Neural cell (in vitro differentiated cells): Measurements from ENCODE around the gene GRM4. TPM values are rescaled to one million over a fixed set of nuclear protein-coding genes. Genes with fewer than 3 reads are reported as not detected.

Experiments
- H2AFZ ChIP-seq: fragments of 200-600, 300-800 bp; sonication (generic), shearing (Covaris generic); 2 replicates; pipeline ENCODE4 v1.6.0; 2014; ENCODE audit warnings: low read depth, mild to moderate bottlenecking, antibody characterized with exemption, low read length, moderate library complexity
- H3F3A ChIP-seq: fragments of 200-600 bp; shearing (Covaris generic); 2 replicates; pipeline ENCODE4 v1.6.1; 2016; ENCODE audit warnings: mild to moderate bottlenecking, moderate library complexity, mixed read lengths, antibody characterized with exemption, low read length; ENCODE audit not compliant: insufficient read depth, poor library complexity, severe bottlenecking
- H3K27ac ChIP-seq: fragments of 200-600, 300-800 bp; sonication (generic), shearing (Covaris generic); 2 replicates; pipeline ENCODE4 v1.5.1; 2014; ENCODE audit warnings: mild to moderate bottlenecking, low read length, moderate library complexity
- H3K27me3 ChIP-seq: fragments of 300-800, 200-600 bp; sonication (generic), shearing (Covaris generic); 2 replicates; pipeline ENCODE4 v1.6.0; 2014; ENCODE audit warnings: mild to moderate bottlenecking, low read depth, low read length, moderate library complexity; ENCODE audit not compliant: insufficient read depth
- H3K36me3 ChIP-seq: fragments of 300-800, 200-600 bp; sonication (generic), shearing (Covaris generic); 2 replicates; pipeline ENCODE4 v1.5.1; 2014; ENCODE audit warnings: mild to moderate bottlenecking, antibody characterized with exemption, low read length, moderate library complexity; ENCODE audit not compliant: insufficient read depth
- H3K4me2 ChIP-seq: fragments of 300-800, 200-600 bp; sonication (generic), shearing (Covaris generic); 2 replicates; pipeline ENCODE4 v1.6.0; 2014; ENCODE audit warnings: mild to moderate bottlenecking, low read length
- H3K4me3 ChIP-seq: fragments of 300-800, 200-600 bp; sonication (generic), shearing (Covaris generic); 2 replicates; pipeline ENCODE4 v1.5.1; 2014; ENCODE audit warnings: mild to moderate bottlenecking, low read length, moderate library complexity
- H3K79me2 ChIP-seq: fragments of 200-600 bp; shearing (Covaris generic); replicated peaks from 2 replicates; pipeline ENCODE4 v1.6.0; 2014; ENCODE audit warnings: mild to moderate bottlenecking, low read length, moderate library complexity; ENCODE audit not compliant: insufficient read depth
- H3K9ac ChIP-seq: fragments of 300-800, 200-600 bp; sonication (generic), shearing (Covaris generic); 2 replicates; pipeline ENCODE4 v1.6.1; 2016; ENCODE audit warnings: mild to moderate bottlenecking, low read length, mixed read lengths
- H3K9me2 ChIP-seq: fragments of 200-600 bp; shearing (Covaris generic); 2 replicates; pipeline ENCODE4 v1.6.1; 2016; ENCODE audit warnings: mild to moderate bottlenecking, low read length, mixed read lengths; ENCODE audit not compliant: insufficient read depth
- H3K9me3 ChIP-seq: fragments of 200-600, 300-800 bp; sonication (generic), shearing (Covaris generic); 2 replicates; pipeline ENCODE4 v1.6.1; 2016; ENCODE audit warnings: mild to moderate bottlenecking, mixed run types, low read length, moderate library complexity, mixed read lengths
- H4K20me1 ChIP-seq: fragments of 200-600 bp; shearing (Covaris generic); 2 replicates; pipeline ENCODE4 v1.6.1; 2016; ENCODE audit warnings: mild to moderate bottlenecking, mixed run types; ENCODE audit not compliant: insufficient read depth
- EP300 ChIP-seq: fragments of 450-650 bp; conservative IDR thresholded peaks from 2 replicates; pipeline ENCODE4 v1.6.1; 2014; ENCODE audit warnings: antibody characterized with exemption, mild to moderate bottlenecking, moderate library complexity; ENCODE audit not compliant: poor library complexity, severe bottlenecking
- EZH2 ChIP-seq: fragments of 200-600, 300-800 bp; shearing (Covaris generic), sonication (generic); IDR thresholded peaks from 2 replicates; pipeline ENCODE4 v1.6.1; 2014; ENCODE audit warnings: antibody characterized with exemption, low read length, borderline replicate concordance, mild to moderate bottlenecking; ENCODE audit not compliant: insufficient read depth, poor library complexity, severe bottlenecking
- MXI1 ChIP-seq: fragments of 450-650 bp; conservative IDR thresholded peaks from 2 replicates; pipeline ENCODE4 v1.6.1; 2014; ENCODE audit warnings: antibody characterized with exemption, mild to moderate bottlenecking; ENCODE audit not compliant: poor library complexity, severe bottlenecking
- POLR2AphosphoS5 ChIP-seq: IDR thresholded peaks from 2 replicates; pipeline ENCODE4 v1.6.1; 2012
- RAD21 ChIP-seq: fragments of 450-650 bp; conservative IDR thresholded peaks from 2 replicates; pipeline ENCODE4 v1.6.1; 2014; ENCODE audit warnings: antibody characterized with exemption, mild to moderate bottlenecking, moderate library complexity
- SMC3 ChIP-seq: fragments of 450-650 bp; conservative IDR thresholded peaks from 2 replicates; pipeline ENCODE4 v1.6.1; 2014; ENCODE audit warnings: antibody characterized with exemption, mild to moderate bottlenecking, moderate library complexity; ENCODE audit not compliant: poor library complexity
- TAF1 ChIP-seq: IDR thresholded peaks from 2 replicates; pipeline ENCODE4 v1.6.1; 2012; ENCODE audit warnings: low read depth
- polyA plus RNA-seq: library from polyadenylated mRNA; depleted of rRNA; stranded (reverse); fragments of >200 nt; gene quantifications from 2 replicates; pipeline ENCODE4 v1.2.3, GENCODE V29; 2014
- TF ChIP-seq, protein P1 (sequence below): IDR thresholded peaks from 2 replicates; pipeline ENCODE4 v1.6.1; 2012; ENCODE audit warnings: borderline replicate concordance
- TF ChIP-seq, protein P2 (sequence below): fragments of 450-650 bp; IDR thresholded peaks from 2 replicates; pipeline ENCODE4 v1.5.1; 2014; ENCODE audit warnings: antibody characterized with exemption, mild to moderate bottlenecking, moderate library complexity; ENCODE audit not compliant: poor library complexity, severe bottlenecking

Gene GRM4
- polyA plus RNA-seq, 1 donor from 2014 or later = 2.1 TPM

DNA sequence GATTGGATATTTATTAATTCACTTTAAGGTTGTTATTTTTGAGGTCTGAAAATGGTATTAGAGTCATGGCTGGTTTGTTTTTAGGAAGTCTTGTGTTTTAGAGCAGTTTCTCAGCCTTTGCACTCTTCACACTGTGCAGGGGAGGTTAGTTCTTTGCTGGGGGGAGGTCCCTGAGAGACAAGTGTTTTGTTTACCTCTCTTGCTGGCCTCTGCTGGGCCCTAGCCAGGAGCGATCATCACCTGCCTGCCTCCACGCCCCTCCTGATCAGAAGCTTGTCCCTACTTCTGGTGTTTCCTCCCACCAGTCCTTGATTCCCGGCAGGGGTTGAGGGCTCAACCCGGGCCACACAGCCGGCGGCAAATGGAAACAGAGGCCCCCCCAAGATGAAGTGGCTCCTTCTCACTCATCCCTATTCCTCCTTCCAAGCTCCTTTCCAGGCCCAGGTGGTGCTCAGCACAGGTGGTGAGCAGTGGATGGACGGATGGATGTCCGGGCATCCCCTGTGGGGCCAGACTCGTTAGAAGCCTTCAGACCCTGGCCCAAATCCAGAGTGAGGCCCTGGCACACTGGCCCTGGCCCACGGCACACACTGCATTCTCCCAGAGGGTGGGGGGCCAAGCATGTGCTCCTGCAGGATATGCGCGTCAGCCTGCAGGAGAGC lies 51.3 kb downstream of the GRM4 start:
- Histone ChIP-seq H3K27ac (no peak overlapping the region), H3K4me2 (no peak overlapping the region), H3K79me2 (no peaks in the 10 kb centered on the region), H4K20me1 (no peaks in the 10 kb centered on the region), H3F3A (no peaks in the 10 kb centered on the region), H3K36me3 (no peaks in the 10 kb centered on the region), H3K9me3 (no peaks in the 10 kb centered on the region), H2AFZ (no peak overlapping the region), H3K27me3 (no peaks in the 10 kb centered on the region), H3K4me3 (no peak overlapping the region), H3K9ac (no peak overlapping the region), H3K9me2 (no peaks in the 10 kb centered on the region)
- TF ChIP-seq, protein P1, sequence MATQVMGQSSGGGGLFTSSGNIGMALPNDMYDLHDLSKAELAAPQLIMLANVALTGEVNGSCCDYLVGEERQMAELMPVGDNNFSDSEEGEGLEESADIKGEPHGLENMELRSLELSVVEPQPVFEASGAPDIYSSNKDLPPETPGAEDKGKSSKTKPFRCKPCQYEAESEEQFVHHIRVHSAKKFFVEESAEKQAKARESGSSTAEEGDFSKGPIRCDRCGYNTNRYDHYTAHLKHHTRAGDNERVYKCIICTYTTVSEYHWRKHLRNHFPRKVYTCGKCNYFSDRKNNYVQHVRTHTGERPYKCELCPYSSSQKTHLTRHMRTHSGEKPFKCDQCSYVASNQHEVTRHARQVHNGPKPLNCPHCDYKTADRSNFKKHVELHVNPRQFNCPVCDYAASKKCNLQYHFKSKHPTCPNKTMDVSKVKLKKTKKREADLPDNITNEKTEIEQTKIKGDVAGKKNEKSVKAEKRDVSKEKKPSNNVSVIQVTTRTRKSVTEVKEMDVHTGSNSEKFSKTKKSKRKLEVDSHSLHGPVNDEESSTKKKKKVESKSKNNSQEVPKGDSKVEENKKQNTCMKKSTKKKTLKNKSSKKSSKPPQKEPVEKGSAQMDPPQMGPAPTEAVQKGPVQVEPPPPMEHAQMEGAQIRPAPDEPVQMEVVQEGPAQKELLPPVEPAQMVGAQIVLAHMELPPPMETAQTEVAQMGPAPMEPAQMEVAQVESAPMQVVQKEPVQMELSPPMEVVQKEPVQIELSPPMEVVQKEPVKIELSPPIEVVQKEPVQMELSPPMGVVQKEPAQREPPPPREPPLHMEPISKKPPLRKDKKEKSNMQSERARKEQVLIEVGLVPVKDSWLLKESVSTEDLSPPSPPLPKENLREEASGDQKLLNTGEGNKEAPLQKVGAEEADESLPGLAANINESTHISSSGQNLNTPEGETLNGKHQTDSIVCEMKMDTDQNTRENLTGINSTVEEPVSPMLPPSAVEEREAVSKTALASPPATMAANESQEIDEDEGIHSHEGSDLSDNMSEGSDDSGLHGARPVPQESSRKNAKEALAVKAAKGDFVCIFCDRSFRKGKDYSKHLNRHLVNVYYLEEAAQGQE = no peak
- TF ChIP-seq, protein P2, sequence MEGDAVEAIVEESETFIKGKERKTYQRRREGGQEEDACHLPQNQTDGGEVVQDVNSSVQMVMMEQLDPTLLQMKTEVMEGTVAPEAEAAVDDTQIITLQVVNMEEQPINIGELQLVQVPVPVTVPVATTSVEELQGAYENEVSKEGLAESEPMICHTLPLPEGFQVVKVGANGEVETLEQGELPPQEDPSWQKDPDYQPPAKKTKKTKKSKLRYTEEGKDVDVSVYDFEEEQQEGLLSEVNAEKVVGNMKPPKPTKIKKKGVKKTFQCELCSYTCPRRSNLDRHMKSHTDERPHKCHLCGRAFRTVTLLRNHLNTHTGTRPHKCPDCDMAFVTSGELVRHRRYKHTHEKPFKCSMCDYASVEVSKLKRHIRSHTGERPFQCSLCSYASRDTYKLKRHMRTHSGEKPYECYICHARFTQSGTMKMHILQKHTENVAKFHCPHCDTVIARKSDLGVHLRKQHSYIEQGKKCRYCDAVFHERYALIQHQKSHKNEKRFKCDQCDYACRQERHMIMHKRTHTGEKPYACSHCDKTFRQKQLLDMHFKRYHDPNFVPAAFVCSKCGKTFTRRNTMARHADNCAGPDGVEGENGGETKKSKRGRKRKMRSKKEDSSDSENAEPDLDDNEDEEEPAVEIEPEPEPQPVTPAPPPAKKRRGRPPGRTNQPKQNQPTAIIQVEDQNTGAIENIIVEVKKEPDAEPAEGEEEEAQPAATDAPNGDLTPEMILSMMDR = no peak
- TF ChIP-seq EP300 (no peak), POLR2AphosphoS5 (no peak)

DNA sequence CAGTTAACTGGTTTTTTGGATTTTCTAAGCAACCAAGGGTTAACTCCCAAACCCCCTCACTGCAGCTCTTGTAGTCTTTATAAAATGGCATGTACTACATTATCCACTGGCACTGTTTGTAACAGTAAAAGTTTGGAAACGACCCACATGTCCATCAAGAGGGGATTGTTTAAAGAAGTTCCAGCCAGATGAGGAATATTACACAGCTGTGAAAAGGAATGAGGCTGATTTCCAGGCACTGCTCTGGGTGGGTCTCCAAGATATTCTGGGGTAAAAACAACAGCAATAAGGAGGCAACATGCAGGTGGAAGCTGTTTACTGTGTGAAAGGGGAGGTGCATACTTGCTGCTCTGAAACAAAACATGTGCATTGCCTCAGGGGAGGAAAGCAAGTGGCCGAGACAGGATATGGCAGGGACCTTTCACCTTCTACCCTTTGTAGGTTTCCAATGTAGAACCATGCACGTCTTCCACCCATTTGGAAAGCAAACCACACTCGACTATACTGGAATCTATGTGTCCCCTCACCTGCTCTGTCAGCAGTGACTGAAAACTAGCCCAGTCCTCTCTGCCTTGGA lies 51.9 kb downstream of the GRM4 start:
- Histone ChIP-seq H3K9ac (no peak overlapping the region), H4K20me1 (no peaks in the 10 kb centered on the region), H3K27me3 (no peaks in the 10 kb centered on the region), H3K9me2 (no peaks in the 10 kb centered on the region), H3K36me3 (no peaks in the 10 kb centered on the region), H3K27ac (no peak overlapping the region), H3K9me3 (no peaks in the 10 kb centered on the region), H3K79me2 (no peaks in the 10 kb centered on the region), H2AFZ (no peak overlapping the region), H3K4me3 (no peak overlapping the region), H3K4me2 (no peak overlapping the region), H3F3A (no peaks in the 10 kb centered on the region)
- TF ChIP-seq, protein P1 = no peak
- TF ChIP-seq POLR2AphosphoS5 (no peak), RAD21 (no peak), SMC3 (no peak), MXI1 (no peak), EP300 (no peak), TAF1 (no peak), EZH2 (no peak)
- TF ChIP-seq, protein P2 = no peak
